Measurements from ENCODE around the gene HOXC9. TPM values are rescaled to one million over a fixed set of nuclear protein-coding genes. Genes with fewer than 3 reads are reported as not detected.

HOXC9 gene
- total RNA-seq, 1 donor from 2014 or later, result 0.27 TPM

DNA sequence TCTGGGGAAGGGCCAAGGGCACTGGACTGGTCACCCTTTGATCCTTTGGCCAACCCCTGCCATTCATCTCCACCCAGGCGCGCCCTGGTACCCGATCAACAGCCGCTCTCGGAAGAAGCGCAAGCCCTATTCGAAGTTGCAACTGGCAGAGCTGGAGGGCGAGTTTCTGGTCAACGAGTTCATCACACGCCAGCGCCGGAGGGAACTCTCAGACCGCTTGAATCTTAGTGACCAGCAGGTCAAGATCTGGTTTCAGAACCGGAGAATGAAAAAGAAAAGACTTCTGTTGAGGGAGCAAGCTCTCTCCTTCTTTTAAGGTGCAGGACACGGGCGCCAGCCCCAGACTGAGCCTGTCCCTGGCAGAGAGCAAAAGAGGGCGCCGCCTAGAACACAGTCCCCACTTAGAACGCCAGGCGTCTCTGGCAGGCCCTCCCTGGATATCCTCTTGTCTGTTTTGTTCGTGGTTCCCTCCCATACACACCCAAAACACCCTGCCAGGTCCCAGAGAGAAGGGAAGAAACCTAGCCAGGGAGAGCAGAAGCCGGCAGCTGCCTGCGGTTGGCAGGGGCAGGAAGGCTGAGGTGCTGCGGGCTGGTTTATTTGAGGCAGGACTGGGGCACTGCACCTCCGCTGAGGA lies 43.6 kb upstream of the HOXC9 start:
- Mint-ChIP-seq H3K36me3 (no peaks in the 10 kb centered on the region), H3K4me3 (no peak overlapping the region), H3K4me1 (ENCODE audit: unreplicated experiment) (no peaks in the 10 kb centered on the region), H3K27me3 (peaks cover 97% of the 10 kb centered on the region), H3K27ac (no peak overlapping the region), H3K9me3 (no peaks in the 10 kb centered on the region)
- TF ChIP-seq, protein P1, sequence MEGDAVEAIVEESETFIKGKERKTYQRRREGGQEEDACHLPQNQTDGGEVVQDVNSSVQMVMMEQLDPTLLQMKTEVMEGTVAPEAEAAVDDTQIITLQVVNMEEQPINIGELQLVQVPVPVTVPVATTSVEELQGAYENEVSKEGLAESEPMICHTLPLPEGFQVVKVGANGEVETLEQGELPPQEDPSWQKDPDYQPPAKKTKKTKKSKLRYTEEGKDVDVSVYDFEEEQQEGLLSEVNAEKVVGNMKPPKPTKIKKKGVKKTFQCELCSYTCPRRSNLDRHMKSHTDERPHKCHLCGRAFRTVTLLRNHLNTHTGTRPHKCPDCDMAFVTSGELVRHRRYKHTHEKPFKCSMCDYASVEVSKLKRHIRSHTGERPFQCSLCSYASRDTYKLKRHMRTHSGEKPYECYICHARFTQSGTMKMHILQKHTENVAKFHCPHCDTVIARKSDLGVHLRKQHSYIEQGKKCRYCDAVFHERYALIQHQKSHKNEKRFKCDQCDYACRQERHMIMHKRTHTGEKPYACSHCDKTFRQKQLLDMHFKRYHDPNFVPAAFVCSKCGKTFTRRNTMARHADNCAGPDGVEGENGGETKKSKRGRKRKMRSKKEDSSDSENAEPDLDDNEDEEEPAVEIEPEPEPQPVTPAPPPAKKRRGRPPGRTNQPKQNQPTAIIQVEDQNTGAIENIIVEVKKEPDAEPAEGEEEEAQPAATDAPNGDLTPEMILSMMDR (conservative IDR thresholded peaks at IDR 0.05), result no peak
- DNase-seq (ENCODE audit: extremely low spot score, unreplicated experiment), result no peak

DNA sequence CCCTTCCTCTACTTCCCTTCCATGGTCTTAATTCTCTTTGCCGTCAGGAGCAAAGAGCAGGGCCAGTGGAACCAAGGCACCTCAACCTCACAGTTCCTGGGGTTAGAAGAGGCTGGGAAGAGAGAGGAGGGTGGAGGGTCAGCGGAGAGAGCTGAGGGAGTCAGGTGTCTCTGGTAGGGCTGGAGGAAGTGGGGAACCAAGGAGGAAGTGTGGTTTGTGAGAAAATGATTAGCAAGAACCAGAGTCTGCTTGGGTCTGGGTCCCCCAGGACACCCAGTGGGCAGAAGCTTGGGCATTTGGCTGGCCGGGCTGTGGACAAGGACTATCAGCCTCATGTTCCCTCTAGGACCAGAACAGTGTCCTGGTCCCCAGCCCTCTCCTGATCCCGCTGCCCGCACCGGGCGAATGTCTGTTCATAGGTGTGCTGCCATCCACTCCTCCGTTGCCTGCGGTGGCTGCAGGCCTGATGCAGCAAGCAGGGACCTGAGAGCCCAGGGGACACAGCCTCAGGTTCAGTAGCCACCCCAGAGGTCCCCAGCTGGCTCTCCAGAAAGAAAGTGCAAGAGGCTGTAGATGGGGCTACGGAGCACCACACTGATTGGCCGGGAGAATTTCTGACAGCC lies 42.9 kb upstream of the HOXC9 start:
- H3K27ac Mint-ChIP-seq, result no peak overlapping the region
- DNase-seq (ENCODE audit: extremely low spot score, unreplicated experiment), result no peak

DNA sequence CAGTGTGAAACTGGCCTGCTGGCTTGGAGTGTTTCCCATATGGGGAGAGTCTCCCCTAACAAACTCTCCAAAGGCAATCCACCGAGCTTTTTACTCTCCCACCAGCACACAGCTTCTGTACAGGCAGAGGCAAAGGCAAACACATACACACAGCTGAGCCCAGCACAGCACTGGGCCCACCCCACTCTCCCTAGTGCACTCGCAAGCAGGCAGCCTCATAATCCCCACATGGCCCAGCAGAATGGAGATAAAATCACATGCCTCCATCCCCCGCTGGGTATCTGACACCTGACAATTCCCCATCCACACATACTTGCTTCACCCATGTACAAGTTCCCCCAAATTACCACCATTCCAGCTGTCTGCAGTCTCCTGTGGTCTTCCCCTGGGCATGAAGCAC lies 41.8 kb upstream of the HOXC9 start:
- TF ChIP-seq, protein P1 (conservative IDR thresholded peaks at IDR 0.05), result no peak
- no peak overlapping the region for H3K27ac Mint-ChIP-seq
- H3K27me3 Mint-ChIP-seq, result peaks cover 97% of the 10 kb centered on the region
- H3K4me3 Mint-ChIP-seq, result no peak overlapping the region
- DNase-seq (ENCODE audit: extremely low spot score, unreplicated experiment), result no peak
- H3K9me3 Mint-ChIP-seq, result no peaks in the 10 kb centered on the region
- no peaks in the 10 kb centered on the region for H3K36me3 Mint-ChIP-seq
- no peaks in the 10 kb centered on the region for H3K4me1 Mint-ChIP-seq (ENCODE audit: unreplicated experiment)

More for the DNA sequence above, 42.9 kb upstream of the HOXC9 start:
- no peaks in the 10 kb centered on the region for H3K4me1 Mint-ChIP-seq (ENCODE audit: unreplicated experiment)
- H3K9me3 Mint-ChIP-seq, result no peaks in the 10 kb centered on the region
- H3K36me3 Mint-ChIP-seq, result no peaks in the 10 kb centered on the region
- TF ChIP-seq, protein P1 (conservative IDR thresholded peaks at IDR 0.05), result no peak
- no peak overlapping the region for H3K4me3 Mint-ChIP-seq
- H3K27me3 Mint-ChIP-seq, result peaks cover 97% of the 10 kb centered on the region

DNA sequence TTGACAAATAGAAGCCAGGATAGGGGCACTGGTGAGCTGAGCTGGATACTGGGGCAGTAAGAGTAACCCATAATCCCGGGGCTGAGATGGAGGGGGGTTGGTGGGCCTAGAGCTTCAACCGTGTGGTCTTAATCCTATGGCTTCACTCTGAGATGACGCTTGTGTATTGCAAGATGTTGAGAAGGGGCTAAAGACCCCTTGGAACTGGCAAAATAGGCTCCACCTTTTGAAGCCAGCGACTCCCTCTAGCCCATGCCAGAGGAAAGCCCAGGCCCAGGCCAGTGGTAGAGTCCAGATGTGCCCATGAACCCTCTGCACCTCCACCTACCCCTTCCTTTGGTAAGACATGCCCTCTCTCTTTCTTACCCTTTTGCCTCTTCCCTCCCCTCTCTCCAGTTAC lies 40.6 kb upstream of the HOXC9 start:
- Mint-ChIP-seq H3K9me3 (no peaks in the 10 kb centered on the region), H3K27ac (no peak overlapping the region), H3K4me1 (ENCODE audit: unreplicated experiment) (no peaks in the 10 kb centered on the region), H3K36me3 (no peaks in the 10 kb centered on the region), H3K27me3 (peaks cover 97% of the 10 kb centered on the region), H3K4me3 (no peak overlapping the region)
- no peak for DNase-seq (ENCODE audit: extremely low spot score, unreplicated experiment)
- TF ChIP-seq, protein P1 (conservative IDR thresholded peaks at IDR 0.05), result no peak

DNA sequence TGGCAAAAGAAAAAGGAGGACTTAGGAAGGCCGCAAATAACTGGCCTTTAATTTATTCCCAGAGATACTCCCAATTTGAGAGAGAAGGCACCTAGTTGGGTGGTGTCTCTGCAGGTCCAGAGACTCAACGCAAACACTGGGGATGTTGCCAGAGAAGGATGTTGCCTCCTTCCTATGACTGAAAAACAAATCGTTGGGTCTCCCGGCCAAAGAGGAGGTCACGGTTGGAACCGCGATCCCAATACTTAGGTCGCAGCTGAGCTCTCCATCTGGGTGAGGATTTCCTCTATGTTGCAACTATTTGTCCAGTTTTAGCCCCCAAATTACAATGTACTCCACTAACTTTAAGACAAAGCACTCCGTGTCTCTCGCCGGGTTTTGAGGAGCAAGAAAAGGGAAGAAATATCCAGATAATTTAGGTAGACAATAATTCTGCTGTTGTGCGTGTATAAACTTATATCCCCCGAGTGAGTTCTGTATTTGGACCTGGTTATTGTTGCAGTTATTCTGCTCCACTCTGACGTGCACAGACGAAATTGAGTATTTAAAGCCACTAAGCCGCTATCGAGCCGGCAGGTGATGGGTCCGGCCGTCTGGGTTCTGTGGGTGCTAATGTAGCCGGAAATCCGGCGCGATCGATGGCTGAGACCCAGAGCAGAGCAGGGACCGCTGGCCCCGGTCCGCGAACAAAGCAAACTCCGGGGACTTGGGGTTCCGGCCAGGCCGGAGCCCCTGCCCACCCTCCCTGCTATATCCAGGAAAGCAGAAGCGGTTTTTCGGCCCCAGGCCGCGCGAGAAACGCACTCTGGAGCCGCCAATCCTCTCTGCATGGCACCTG lies 39.6 kb upstream of the HOXC9 start:
- no peaks in the 10 kb centered on the region for H3K36me3 Mint-ChIP-seq
- H3K4me1 Mint-ChIP-seq (ENCODE audit: unreplicated experiment), result peaks cover 2% of the 10 kb centered on the region
- peaks cover 99% of the 10 kb centered on the region for H3K27me3 Mint-ChIP-seq
- no peaks in the 10 kb centered on the region for H3K9me3 Mint-ChIP-seq
- no peak for DNase-seq (ENCODE audit: extremely low spot score, unreplicated experiment)
- H3K27ac Mint-ChIP-seq, result no peak overlapping the region
- TF ChIP-seq, protein P1 (conservative IDR thresholded peaks at IDR 0.05), result no peak
- H3K4me3 Mint-ChIP-seq, result no peak overlapping the region

All from type B pancreatic cell (in vitro differentiated cells).